Camera-type eye (tissue), 1 donor: ENCODE results near the gene PRSS36. TPM values are rescaled to one million over a fixed set of nuclear protein-coding genes. Genes with fewer than 3 reads are reported as not detected.

Experiments
- total RNA-seq: library from RNA; depleted of rRNA; stranded (reverse); fragments of >200 nt; gene quantifications from one replicate; pipeline ENCODE4 v1.2.3, GENCODE V29; 2014

Gene PRSS36
- not detected for total RNA-seq

DNA sequence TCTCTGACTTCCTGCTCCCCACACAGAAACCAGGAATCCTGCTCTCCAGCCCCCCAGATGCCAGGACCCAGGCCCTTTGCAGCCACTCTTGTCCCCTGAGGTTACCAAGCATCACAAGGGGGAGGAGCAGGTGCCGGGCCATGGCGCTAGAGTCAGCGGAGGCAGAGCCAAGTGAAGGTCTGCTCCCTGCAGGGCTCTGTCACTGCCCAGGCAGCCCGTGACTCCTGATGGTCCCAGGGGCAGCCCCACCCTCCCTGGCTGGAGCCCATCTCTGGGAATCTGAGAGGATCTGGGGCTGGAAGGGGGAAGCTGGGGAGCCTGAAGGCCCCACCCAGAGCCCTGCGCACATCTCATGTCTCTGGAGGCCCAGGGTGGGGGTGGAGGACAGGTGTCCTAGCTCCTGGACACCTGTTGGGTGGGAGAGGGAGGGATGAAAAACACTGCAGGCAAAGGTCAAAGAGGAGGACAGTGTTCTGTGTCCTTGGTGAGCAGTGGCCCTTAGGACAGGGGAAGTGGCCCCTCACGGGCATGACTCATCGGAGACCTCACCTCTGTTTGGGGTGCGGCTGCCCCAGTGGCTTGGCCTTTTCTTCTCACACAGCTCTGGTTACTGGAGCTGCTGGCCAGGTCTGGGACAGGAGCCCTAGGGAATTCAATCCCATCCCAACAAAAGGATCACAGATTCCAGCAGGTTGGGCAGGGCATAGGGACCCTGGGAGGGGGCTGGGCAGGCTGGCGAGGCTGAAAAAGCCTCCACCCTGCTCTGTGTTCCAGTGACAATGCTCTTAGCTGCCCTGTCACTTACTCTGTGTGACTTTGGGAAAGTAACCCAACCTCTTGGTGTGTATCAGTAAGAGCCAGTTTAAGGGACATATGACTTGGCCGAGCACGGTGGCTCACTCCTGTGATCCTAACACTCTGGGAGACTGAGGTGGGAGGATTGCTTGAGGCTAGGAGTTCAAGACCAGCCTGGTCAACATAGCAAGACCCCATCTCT, at the start of gene PRSS36:
PRSS36 (minus strand) TSS at position 173 of the 997 bp plus-strand sequence; CDS start at position 142, 31 bp downstream.

DNA sequence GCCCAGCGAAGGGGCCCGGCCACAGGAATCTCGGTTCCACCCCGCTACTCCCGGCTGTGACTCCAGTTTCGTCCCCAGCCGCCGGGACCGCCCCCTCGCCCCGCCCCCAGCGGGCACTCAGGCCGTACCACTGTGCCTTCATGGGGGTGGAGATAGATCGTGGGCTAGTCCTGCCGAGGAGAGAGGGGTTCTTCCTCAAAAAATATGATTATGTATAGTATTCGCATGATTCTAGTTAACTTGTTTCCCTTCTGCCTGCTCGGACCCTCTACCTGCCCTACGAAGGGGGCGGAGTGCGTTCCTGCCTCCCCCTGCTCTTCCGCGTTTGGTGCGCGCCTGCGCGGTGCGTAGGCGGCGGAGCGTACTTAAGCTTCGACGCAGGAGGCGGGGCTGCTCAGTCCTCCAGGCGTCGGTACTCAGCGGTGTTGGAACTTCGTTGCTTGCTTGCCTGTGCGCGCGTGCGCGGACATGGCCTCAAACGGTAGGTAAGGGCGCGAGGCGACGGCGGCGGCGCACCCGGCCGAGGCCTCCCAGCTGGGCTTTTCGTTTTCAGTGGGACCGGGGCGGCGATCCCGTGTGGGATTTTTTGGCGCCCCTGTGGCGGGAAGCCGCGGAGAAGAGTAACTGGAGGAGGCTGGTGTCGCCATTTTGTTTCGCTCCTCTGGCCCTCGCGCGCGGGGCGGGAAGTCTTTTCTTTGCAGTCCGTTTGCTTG, 30.0 kb upstream of the PRSS36 start, which contains the start of gene FUS:
FUS (plus strand) TSS at position 393 of the 713 bp plus-strand sequence; CDS start at position 469, 76 bp downstream.

DNA sequence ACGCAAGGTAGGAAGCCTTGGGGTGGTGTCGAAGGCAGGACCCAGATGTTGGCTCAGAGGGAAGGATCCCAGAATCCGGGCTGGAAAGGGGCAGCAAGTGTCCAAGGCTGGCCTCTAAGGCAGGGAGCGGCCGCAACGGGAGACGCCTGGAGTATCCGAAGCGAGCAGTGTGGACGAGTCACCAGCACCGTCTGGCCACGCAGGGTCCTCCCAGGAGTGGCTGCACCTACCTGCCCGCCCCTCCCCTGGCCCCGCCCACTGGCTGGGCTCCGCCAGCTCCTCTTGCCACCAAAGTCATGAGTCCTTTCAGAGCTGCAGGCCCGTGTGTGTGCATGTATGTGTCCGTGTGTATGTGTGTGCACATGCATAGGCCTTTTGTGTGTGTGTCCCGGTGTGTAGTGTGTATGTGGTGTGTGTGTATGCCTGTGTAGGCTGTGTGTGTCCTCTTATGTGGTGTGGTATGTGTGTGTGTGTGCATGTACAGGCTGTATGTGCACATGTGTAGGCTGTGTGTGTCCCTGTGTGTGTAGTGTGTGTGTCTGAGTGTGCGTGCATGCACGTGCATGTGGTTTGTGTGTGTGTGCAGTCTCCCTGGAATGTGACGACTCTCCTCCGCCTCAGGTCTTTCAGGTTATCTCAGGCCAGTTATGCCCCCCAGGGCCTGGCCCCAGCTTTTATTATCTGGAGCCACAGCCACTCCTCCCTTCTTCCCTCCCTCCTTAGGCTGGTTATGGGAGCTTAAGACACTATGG, 14.2 kb downstream of the PRSS36 start, which contains the start of gene PRSS8:
PRSS8 (minus strand) TSS at position 193 of the 752 bp plus-strand sequence. CDS start 229 bp downstream, outside the sequence.

DNA sequence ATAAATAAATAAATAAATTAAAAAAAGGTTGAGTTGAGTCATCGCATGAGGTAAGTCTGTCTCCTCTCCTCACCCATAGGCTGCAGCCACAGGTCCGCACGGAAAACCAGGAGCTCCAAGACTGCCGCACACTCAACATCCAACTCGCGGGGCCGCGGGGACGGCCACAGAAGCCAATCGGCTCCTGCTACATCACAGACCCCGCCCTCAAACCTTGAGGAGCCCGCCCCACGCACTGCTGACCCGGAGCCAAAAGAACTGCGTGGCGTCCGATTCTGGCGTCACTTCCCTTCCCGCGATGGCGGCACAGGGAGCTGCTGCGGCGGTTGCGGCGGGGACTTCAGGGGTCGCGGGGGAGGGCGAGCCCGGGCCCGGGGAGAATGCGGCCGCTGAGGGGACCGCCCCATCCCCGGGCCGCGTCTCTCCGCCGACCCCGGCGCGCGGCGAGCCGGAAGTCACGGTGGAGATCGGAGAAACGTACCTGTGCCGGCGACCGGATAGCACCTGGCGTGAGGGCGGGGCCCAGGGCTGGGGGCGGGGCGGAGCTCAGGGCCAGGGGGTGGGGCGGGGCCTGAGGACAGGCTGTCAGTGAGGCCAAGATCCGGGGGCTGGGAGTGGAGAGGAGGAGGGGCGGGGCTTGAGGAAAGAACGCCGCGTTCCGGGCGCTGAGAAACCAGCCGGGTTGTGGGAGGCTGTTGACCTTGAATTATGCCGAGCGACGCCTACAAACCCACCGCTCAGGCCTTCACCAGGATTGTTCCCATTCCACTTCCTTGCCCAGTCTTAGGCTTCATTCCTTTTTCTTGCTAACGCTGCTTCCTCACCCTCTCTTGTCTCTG, 32.3 kb downstream of the PRSS36 start, which contains the start of gene KAT8:
KAT8 (plus strand) TSS at position 281 of the 839 bp plus-strand sequence; CDS start at position 299, 18 bp downstream.

DNA sequence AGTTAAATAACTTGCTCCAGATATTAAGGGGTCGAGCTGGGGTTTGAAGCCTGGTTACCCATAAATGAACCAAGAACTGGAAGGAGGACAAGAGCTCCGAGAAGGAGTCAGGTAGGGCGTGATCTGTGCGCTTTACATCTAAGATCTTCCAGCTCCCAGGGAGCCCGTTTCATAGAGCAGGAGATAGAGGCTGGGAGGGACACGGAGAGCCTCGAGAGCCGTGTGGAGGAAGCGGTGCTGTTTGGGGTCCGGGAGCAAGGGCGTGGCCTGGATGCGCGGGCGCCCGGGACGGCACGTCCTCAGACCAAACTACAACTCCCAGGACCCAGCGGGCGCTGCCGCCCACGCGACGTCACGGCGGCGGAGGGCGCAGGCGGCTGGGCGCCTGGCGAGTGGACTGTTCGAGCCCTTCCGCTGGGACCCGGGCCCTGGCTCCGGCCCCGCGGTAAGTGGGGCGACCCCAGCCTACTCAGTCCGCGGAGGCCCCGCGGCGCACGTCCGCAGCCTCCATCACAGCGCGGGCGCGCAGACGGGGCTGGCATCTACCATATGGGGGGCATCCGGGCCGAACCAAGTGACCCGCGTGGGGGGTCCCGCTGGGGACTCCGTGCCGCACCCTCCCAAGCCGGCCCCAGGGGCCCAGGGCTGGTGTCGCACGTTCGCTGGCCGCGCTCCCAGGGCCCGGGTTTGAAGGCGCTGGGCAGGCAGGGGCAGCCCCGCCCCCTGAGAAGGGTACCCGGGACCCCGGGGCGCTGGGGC, 41.7 kb downstream of the PRSS36 start, which contains the start of gene BCKDK:
BCKDK (plus strand) TSS at position 352 of the 759 bp plus-strand sequence. CDS start 838 bp downstream, outside the sequence.

DNA sequence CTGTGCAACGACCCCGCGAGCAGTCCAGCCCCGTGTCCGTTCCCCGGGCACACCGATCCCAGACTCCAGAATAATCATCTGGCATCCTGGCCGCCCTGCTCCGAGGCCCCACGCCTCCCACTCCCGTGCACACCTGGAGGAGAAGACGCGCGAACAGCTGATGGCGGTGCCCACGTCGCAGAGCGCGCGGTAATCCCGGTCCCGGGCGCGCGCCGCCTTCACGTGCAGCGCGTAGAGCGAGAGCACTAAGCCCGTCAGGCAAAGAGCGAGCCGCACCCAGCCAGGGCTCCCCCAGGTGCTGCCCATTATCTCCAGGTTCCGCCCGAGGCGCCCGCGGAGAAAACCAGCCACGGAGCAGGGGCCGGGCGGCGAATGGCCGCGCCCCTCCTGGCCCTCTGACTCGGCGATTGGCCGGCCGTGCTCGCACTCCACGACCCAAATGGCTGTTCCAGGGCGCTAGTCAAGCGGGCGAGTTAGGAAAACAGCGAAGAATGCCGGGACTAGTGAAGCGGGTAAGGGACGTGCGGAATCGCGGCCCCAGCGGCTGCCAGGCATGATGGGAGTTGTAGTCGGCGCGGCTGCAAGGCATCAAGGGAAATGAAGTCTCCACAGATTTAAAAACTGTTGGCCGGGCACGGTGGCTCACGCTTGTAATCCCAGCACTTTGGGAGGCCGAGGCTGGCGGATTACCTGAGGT, 55.3 kb downstream of the PRSS36 start, which contains the start of gene VKORC1:
VKORC1 (minus strand) TSS at position 374 of the 697 bp plus-strand sequence; CDS start at position 306, 68 bp downstream.

Other genes starting within 250 kb of the PRSS36 start
- gene FBXL19, start 226.5 kb downstream of the PRSS36 start, total RNA-seq: 23.4 TPM
- 17.2 TPM for gene ORAI3, start 201.0 kb downstream of the PRSS36 start, total RNA-seq
- gene SETD1A, start 192.3 kb downstream of the PRSS36 start, total RNA-seq: 9.0 TPM
- gene HSD3B7, start 164.9 kb downstream of the PRSS36 start, total RNA-seq: 8.4 TPM
- 9.1 TPM for gene STX1B, start 139.4 kb downstream of the PRSS36 start, total RNA-seq
- gene STX4, start 116.5 kb downstream of the PRSS36 start, total RNA-seq: 30.6 TPM
- gene ZNF668, start 75.8 kb downstream of the PRSS36 start, total RNA-seq: 5.4 TPM
- 18.0 TPM for gene ZNF646, start 75.6 kb downstream of the PRSS36 start, total RNA-seq
- 4.1 TPM for gene PRSS53, start 61.1 kb downstream of the PRSS36 start, total RNA-seq
- gene VKORC1, start 55.3 kb downstream of the PRSS36 start, total RNA-seq: 66.6 TPM
- gene BCKDK, start 41.7 kb downstream of the PRSS36 start, total RNA-seq: 21.9 TPM
- gene KAT8, start 32.4 kb downstream of the PRSS36 start, total RNA-seq: 56.6 TPM
- 6.2 TPM for gene PRSS8, start 14.3 kb downstream of the PRSS36 start, total RNA-seq
- gene FUS, start 30.1 kb upstream of the PRSS36 start, total RNA-seq: 155 TPM
- gene PYCARD, start 52.7 kb upstream of the PRSS36 start, total RNA-seq: 8.5 TPM
- gene TRIM72, start 64.1 kb upstream of the PRSS36 start, total RNA-seq: 7.6 TPM
- gene PYDC1, start 67.1 kb upstream of the PRSS36 start, total RNA-seq: not detected
- gene ITGAM, start 109.9 kb upstream of the PRSS36 start, total RNA-seq: 3.6 TPM
- gene ITGAX, start 205.1 kb upstream of the PRSS36 start, total RNA-seq: 1.8 TPM
- not detected for gene ITGAD, start 243.3 kb upstream of the PRSS36 start, total RNA-seq